ENCODE results near the gene SLC40A1. TPM values are rescaled to one million over a fixed set of nuclear protein-coding genes. Genes with fewer than 3 reads are reported as not detected.

The SLC40A1 gene
- 100 to 1,000 TPM in 1 of 2 donors, 10 to 100 TPM in 1; 43.6 to 183 TPM for total RNA-seq

GRCh38 chr2:189580658-189581353 lies at the start of gene SLC40A1:
SLC40A1 (minus strand) TSS chr2:189580786; CDS start chr2:189580460, 326 bp downstream.
- peak within 1 kb of the TSS; percentile 95 for H3K27ac ChIP-seq
- peak within 1 kb of the TSS; percentile 58 for H3K4me3 ChIP-seq
- peaks cover 5% of the 10 kb centered on the region for H3K4me1 ChIP-seq
- intact Hi-C loops (cut with DNase I) = no loop called here
- no peak for TF ChIP-seq CTCF (IDR thresholded peaks at IDR 0.05)
- no peaks in the 10 kb centered on the region for H3K36me3 ChIP-seq
- peak within 1 kb of the TSS; percentile 83 to 91 for H3K9ac ChIP-seq (ENCODE audit: low read depth in 2 of 2, low read length in 2 of 2)
- DNase-seq = peak; percentile 82
- no peaks in the 10 kb centered on the region for H3K27me3 ChIP-seq
- no peaks in the 10 kb centered on the region for H3K9me3 ChIP-seq

DNA sequence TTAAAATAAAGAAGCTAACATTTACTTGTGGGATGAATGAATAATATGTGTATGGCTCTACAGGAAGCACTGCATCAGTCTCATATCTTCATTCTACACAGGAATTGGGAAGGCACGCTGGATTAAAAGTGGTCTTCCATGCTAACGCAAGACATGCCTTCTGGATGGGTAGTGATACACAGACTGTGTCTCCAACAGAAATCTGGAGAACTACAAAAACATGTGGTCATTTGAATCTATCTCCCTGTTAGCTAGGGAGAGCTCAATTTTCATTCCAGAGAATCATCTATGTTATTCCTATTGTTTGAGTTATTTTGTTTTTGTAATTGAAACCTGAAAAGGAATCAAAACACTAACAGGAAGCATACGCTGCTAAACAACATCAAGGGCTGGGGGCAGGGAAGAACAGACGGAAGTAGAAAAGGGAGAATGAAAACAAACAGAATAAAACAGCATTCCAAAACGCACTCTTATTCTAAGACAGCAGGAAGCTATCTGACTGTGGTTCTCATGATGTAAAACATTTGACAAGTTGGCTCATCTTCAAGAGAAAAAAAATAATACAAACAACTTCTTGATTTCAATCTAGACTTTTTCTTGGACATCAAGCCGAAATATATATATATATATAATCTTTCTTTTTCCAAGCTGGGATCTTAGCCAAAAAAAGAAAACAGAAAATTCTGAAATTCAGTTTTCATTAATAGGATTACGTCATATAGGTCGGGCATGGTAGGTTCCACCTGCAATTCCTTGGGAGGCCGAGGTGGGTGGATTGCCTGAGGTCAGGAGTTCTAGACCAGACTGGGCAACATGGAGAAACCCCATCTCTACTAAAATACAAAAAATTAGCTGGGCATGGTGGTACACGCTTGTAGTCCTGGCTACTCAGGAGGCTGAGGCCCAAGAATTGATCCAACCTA lies 49.2 kb upstream of the SLC40A1 start:
- Histone ChIP-seq H3K9me3 (no peaks in the 10 kb centered on the region), H3K4me1 (no peaks in the 10 kb centered on the region), H3K27ac (no peak overlapping the region), H3K4me3 (no peak overlapping the region), H3K9ac (ENCODE audit: low read depth in 2 of 2, low read length in 2 of 2) (peak overlapping the region in 1 of 2 donors; percentile 10), H3K27me3 (no peaks in the 10 kb centered on the region), H3K36me3 (no peaks in the 10 kb centered on the region)
- intact Hi-C loops (cut with DNase I) = loop anchor here (10.0 kb wide), 1 partner anchor 165 kb away; no protein-coding TSS in a partner anchor
- TF ChIP-seq CTCF (IDR thresholded peaks at IDR 0.05) = no peak
- no peak for DNase-seq

DNA sequence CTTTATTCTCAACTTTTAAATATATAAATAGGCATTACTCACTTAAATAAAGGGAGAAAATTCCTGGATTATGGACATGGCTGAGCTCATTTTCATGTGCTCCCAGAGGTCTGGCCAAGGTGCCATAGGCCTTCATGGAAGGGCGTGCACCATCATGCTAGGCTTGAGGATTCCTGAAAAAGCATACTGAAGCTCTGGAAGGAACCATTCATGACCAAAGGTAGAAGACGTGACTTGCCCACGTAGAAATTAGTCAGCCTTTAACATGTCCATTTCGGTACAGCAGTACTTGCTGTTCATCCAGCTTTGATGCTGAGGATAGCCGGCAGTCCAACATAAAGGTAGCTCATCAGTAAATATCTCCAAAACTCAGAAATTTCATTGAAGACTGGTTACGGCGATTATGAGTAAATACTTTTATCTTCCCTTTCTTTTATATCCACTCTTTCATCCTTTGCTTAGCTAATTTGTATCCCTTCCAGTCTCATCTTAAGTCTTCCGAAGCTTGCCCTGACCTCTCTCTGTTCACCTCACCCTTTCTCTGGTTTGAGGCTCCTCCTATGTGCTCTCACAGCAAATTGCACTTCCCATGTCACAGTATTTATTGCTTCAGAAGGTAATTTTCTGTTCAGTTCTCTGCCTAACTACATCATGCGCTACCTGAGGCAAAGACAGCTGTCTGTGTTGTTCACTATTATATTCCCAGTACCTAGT lies 48.4 kb upstream of the SLC40A1 start:
- no peak for DNase-seq
- no peaks in the 10 kb centered on the region for H3K36me3 ChIP-seq
- intact Hi-C loops (cut with DNase I) = loop anchor here (10.0 kb wide), 1 partner anchor 164 kb away; no protein-coding TSS in a partner anchor
- no peaks in the 10 kb centered on the region for H3K4me1 ChIP-seq
- H3K9ac ChIP-seq (ENCODE audit: low read depth in 2 of 2, low read length in 2 of 2) = peak overlapping the region in 1 of 2 donors; percentile 10
- TF ChIP-seq CTCF (IDR thresholded peaks at IDR 0.05) = no peak
- no peaks in the 10 kb centered on the region for H3K9me3 ChIP-seq
- H3K4me3 ChIP-seq = no peak overlapping the region
- H3K27ac ChIP-seq = no peak overlapping the region
- H3K27me3 ChIP-seq = no peaks in the 10 kb centered on the region

DNA sequence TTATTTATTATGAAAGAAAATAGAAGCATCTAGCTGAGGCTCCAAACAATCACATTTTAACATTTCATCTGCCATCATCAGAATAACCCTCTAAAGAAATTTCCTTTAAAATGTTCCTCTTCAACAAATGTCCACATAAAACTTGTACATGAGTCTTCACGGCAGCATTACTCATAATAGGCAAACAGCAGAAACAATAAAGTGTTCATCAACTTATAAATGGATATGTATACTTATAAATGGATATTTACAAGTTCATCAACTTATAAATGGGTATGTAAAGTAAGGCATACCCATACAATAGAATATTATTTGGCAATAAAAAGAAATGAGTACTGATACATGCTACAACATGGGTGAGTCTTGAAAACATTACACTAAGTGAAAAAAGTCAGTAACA lies 47.2 kb upstream of the SLC40A1 start:
- TF ChIP-seq CTCF (IDR thresholded peaks at IDR 0.05) = no peak
- H3K9me3 ChIP-seq = no peaks in the 10 kb centered on the region
- H3K4me3 ChIP-seq = no peak overlapping the region
- DNase-seq = no peak
- intact Hi-C loops (cut with DNase I) = loop anchor here (10.0 kb wide), 1 partner anchor 163 kb away; no protein-coding TSS in a partner anchor
- no peaks in the 10 kb centered on the region for H3K4me1 ChIP-seq
- H3K9ac ChIP-seq (ENCODE audit: low read depth in 2 of 2, low read length in 2 of 2) = no peak overlapping the region
- H3K36me3 ChIP-seq = no peaks in the 10 kb centered on the region
- H3K27me3 ChIP-seq = no peaks in the 10 kb centered on the region
- no peak overlapping the region for H3K27ac ChIP-seq

GRCh38 chr2:189625636-189626035 lies 45.0 kb upstream of the SLC40A1 start:
- DNase-seq = no peak
- H3K36me3 ChIP-seq = no peaks in the 10 kb centered on the region
- H3K27ac ChIP-seq = no peak overlapping the region
- no peak overlapping the region for H3K9ac ChIP-seq (ENCODE audit: low read depth in 2 of 2, low read length in 2 of 2)
- no peak overlapping the region for H3K4me3 ChIP-seq
- no peaks in the 10 kb centered on the region for H3K9me3 ChIP-seq
- no peaks in the 10 kb centered on the region for H3K4me1 ChIP-seq
- no peak for TF ChIP-seq CTCF (IDR thresholded peaks at IDR 0.05)
- intact Hi-C loops (cut with DNase I) = loop anchor here (10.0 kb wide), 1 partner anchor 161 kb away; no protein-coding TSS in a partner anchor
- no peaks in the 10 kb centered on the region for H3K27me3 ChIP-seq
